ENCODE data around the gene TNIP1.

TNIP1 gene

DNA sequence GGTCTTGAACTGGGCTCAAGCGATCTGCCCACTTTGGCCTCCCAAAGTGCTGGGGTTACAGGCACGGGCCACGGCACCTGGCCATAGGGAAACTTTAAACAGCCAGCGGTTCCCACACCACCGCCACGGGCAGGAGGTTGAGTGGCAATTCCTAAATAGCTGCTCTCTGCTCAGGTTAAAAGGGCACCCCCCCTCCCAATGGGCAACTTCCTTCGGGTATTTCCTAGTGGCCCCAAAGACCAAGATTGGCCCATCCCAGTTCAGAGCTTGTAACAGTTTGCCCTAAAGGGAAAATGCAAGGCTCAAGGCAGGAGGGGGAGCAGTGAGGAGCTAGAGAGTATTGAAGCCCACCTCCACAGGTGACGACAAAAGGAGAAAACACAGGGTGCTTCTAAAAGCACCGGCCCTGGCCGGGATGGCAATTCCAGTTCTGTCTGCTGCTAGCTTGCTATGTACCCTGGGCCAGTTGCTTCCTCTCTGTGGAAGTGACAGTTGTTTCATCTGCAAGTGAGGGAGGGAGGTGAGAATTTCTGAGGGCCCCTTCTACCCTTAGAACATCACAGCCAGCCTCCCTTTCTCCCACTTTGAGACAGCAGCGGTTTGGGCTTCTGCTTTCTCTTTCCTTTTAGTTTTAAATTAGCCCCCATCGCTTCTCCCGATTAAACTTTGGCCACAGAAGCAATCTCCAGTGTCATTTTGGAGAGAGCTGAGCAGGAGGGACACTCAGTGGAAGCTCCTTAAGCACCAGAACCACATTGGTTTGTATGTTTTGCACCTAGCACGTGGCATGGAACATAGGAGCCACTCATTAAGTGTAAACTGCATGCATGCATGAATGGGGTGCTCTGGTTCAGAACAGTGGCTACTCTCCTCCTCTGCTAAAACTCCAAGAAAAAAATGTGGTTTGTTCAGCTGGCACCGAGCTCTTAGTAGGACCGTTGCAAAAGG lies 17.3 kb upstream of the TNIP1 start:
- H3K4me1 ChIP-seq (ENCODE audit: insufficient read depth, low read length): peaks cover 14% of the 10 kb centered on the region
- no peak overlapping the region for H3K27ac ChIP-seq (ENCODE audit: low read length)
- H3K79me2 ChIP-seq (ENCODE audit: insufficient read depth, low read length): no peaks in the 10 kb centered on the region
- no peak for DNase-seq
- no peaks in the 10 kb centered on the region for H3K27me3 ChIP-seq (ENCODE audit: insufficient read depth, low read length, poor library complexity)
- no peak overlapping the region for H3K4me3 ChIP-seq (ENCODE audit: low read depth in 1 of 2, low read length in 2 of 2)
- peaks cover 18% of the 10 kb centered on the region for H3K36me3 ChIP-seq (ENCODE audit: insufficient read depth, low read length)
- H3K4me2 ChIP-seq (ENCODE audit: insufficient read depth, low read length): no peak overlapping the region
- no peaks in the 10 kb centered on the region for H4K20me1 ChIP-seq (ENCODE audit: insufficient read depth, low read length)
- no peaks in the 10 kb centered on the region for H3K9me3 ChIP-seq (ENCODE audit: insufficient read depth, low read length, severe bottlenecking)
- no peak overlapping the region for H2AFZ ChIP-seq (ENCODE audit: low read depth, low read length)
- no peak overlapping the region for H3K9ac ChIP-seq (ENCODE audit: low read depth, low read length)
- no peak for ATAC-seq (ENCODE audit: insufficient read depth, low read depth)
- no peak for TF ChIP-seq EZH2 (IDR thresholded peaks at IDR 0.05; ENCODE audit: borderline replicate concordance, low read depth, low read length, severe bottlenecking)
- TF ChIP-seq, protein P1, sequence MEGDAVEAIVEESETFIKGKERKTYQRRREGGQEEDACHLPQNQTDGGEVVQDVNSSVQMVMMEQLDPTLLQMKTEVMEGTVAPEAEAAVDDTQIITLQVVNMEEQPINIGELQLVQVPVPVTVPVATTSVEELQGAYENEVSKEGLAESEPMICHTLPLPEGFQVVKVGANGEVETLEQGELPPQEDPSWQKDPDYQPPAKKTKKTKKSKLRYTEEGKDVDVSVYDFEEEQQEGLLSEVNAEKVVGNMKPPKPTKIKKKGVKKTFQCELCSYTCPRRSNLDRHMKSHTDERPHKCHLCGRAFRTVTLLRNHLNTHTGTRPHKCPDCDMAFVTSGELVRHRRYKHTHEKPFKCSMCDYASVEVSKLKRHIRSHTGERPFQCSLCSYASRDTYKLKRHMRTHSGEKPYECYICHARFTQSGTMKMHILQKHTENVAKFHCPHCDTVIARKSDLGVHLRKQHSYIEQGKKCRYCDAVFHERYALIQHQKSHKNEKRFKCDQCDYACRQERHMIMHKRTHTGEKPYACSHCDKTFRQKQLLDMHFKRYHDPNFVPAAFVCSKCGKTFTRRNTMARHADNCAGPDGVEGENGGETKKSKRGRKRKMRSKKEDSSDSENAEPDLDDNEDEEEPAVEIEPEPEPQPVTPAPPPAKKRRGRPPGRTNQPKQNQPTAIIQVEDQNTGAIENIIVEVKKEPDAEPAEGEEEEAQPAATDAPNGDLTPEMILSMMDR (IDR thresholded peaks at IDR 0.05; ENCODE audit: borderline replicate concordance, extremely low read depth, low read length, poor library complexity, severe bottlenecking): no peak

DNA sequence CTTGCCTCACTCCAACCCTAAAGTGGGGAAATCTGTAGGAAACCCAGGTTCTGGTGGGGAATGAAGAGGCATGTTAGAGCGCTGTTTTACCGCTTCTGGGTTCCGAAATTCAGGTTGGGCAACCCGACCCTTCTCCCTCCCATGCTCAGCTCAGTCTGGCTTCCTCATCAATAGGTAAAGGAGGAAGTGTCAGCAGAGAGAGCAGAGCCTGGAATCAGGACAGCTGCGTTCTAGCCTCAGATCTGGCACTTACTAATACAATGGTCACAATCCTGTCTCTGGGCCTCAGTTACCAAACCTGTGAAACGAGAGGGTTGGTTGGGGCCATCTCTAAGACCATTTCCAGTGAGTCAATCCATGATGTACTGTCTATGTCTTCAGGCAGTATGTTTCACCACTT lies 16.2 kb upstream of the TNIP1 start:
- Histone ChIP-seq H3K27ac (ENCODE audit: low read length) (no peak overlapping the region), H3K4me2 (ENCODE audit: insufficient read depth, low read length) (no peak overlapping the region), H3K4me3 (ENCODE audit: low read depth in 1 of 2, low read length in 2 of 2) (no peak overlapping the region), H3K9ac (ENCODE audit: low read depth, low read length) (no peak overlapping the region), H3K79me2 (ENCODE audit: insufficient read depth, low read length) (no peaks in the 10 kb centered on the region), H2AFZ (ENCODE audit: low read depth, low read length) (no peak overlapping the region), H3K9me3 (ENCODE audit: insufficient read depth, low read length, severe bottlenecking) (no peaks in the 10 kb centered on the region), H3K27me3 (ENCODE audit: insufficient read depth, low read length, poor library complexity) (no peaks in the 10 kb centered on the region), H4K20me1 (ENCODE audit: insufficient read depth, low read length) (no peaks in the 10 kb centered on the region), H3K4me1 (ENCODE audit: insufficient read depth, low read length) (peaks cover 14% of the 10 kb centered on the region), H3K36me3 (ENCODE audit: insufficient read depth, low read length) (peaks cover 12% of the 10 kb centered on the region)
- TF ChIP-seq EZH2 (IDR thresholded peaks at IDR 0.05; ENCODE audit: borderline replicate concordance, low read depth, low read length, severe bottlenecking): no peak
- TF ChIP-seq, protein P1 (IDR thresholded peaks at IDR 0.05; ENCODE audit: borderline replicate concordance, extremely low read depth, low read length, poor library complexity, severe bottlenecking): no peak
- DNase-seq (no peak), ATAC-seq (ENCODE audit: insufficient read depth, low read depth) (no peak)

DNA sequence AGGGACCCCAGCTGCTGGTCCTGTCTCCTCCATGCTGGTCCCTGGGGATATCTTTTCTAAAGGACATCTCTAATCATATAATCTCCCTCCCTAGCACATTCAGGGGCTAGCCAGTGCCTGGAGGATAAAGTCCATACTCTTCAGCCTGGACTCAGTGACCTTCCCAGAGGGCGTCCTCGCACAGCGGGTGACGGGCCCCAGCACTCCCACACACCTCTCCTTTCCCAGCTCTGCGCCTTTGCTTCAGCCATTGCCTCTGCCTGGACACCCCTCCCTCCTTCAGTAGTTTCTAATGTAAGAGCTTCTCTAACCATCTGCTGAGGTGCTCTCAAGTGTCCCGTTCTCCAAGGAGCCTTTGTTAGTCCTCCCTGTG lies 15.2 kb upstream of the TNIP1 start:
- DNase-seq (no peak), ATAC-seq (ENCODE audit: insufficient read depth, low read depth) (0 out of 3 replicates have a peak, but pooled peaks have one; percentile 17)
- Histone ChIP-seq H4K20me1 (ENCODE audit: insufficient read depth, low read length) (no peaks in the 10 kb centered on the region), H3K9ac (ENCODE audit: low read depth, low read length) (no peak overlapping the region), H3K4me3 (ENCODE audit: low read depth in 1 of 2, low read length in 2 of 2) (no peak overlapping the region), H2AFZ (ENCODE audit: low read depth, low read length) (no peak overlapping the region), H3K27ac (ENCODE audit: low read length) (no peak overlapping the region), H3K9me3 (ENCODE audit: insufficient read depth, low read length, severe bottlenecking) (no peaks in the 10 kb centered on the region), H3K4me2 (ENCODE audit: insufficient read depth, low read length) (no peak overlapping the region), H3K27me3 (ENCODE audit: insufficient read depth, low read length, poor library complexity) (no peaks in the 10 kb centered on the region), H3K36me3 (ENCODE audit: insufficient read depth, low read length) (peaks cover under 1% of the 10 kb centered on the region; the same call in 1 of the 2 replicates), H3K79me2 (ENCODE audit: insufficient read depth, low read length) (no peaks in the 10 kb centered on the region), H3K4me1 (ENCODE audit: insufficient read depth, low read length) (peaks cover 14% of the 10 kb centered on the region)
- no peak for TF ChIP-seq EZH2 (IDR thresholded peaks at IDR 0.05; ENCODE audit: borderline replicate concordance, low read depth, low read length, severe bottlenecking)
- TF ChIP-seq, protein P1 (IDR thresholded peaks at IDR 0.05; ENCODE audit: borderline replicate concordance, extremely low read depth, low read length, poor library complexity, severe bottlenecking): no peak

Data from DND-41 (cell line).